ENCODE data around the gene RTP5.
"Not testable (repeated sequence)": the region's sequence is repeated elsewhere in the genome, so short reads cannot be mapped to it uniquely, and the experiment has no call there.

The RTP5 gene

GRCh38 chr2:241904011-241904718 lies 34.6 kb downstream of the RTP5 start:
- no peak for FAIRE-seq

DNA sequence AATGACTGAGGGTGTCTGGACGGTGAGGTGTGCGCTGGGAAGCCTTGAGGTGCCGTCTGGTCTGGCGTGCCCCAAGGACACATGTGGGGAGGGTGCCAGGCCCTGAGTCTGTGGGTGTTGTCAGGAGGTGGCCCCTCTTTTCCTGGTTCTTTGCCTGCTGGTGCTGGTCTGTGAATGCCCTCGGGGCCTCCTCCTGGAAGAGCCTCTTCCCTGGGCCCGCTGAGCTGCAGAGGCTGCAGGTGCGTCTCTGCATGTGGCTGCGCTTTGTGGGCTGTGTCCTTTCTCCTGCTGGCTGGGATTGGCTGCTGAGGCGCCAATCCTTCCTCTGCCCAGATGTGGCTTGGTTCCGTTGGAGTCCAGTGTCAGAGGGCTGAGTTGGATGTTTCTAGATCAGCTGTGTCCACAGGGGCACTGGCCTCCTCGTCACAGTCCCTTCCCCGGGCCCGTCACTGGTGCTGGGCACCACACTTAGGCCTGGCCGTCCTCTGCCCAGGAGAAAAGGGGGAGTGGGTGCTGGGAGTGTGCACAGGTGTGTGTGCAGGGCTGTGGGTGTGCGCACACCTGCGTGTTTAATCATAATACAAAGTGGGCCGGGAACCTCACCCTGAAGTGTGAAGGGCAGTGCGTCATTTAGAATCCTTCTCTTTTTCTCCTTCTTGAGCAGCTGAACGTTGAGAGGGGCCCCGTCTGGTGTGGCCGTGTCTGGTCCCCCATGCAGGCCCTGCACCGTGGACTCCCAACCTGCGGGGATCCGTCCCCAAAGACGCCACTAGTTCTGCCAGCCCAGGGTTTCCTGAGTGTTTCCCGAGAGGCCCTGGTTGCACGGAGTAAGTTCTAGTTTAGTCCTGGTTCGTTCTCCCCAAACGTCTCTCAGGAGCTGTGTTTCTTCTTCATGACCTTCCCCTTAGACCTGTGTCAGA lies 35.5 kb downstream of the RTP5 start:
- no peak for FAIRE-seq

- no peak for FAIRE-seq
Measured at GRCh38 chr2:241905716-241906377, 36.3 kb downstream of the RTP5 start.

- FAIRE-seq, result not testable (repeated sequence)
Measured at GRCh38 chr2:241906378-241906770, 36.8 kb downstream of the RTP5 start.

DNA sequence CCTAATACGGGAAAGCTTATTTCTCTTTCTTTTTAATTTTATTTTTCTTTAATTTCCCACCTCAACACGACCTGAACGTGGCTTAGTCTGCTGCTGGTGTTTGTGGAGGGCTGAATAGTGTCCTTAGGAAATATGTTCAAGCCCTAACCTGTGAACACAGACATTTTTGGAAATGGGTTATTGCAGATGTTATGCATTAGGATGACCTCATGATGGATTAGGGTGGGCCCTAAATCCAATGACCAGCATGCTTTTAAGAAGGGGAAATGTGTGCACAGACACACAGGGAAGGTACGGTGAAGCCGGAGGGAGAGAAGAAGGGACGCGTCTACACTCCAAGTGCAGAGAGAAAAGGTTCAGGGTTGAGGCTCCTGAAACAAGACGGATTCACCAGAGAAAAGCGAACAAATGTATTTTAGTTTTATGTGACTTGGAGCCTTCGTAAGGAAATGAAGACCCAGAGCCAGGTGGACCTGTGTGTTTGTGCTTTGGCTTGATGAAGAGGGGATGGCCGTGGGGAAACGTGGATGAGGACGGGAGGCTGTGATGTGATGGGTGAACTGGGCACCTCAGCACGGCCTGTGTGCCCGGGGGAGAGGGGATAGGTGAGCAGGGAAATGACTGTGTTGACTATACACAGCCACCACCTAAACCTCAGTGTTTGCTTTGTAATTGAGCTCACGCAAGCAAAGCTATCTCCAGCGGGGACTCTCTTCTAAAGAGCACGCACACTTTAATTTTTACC lies 37.5 kb downstream of the RTP5 start:
- no peak for FAIRE-seq

GRCh38 chr2:241907831-241908230 lies 38.3 kb downstream of the RTP5 start:
- FAIRE-seq, result not testable (repeated sequence)

- FAIRE-seq, result no peak
Measured at GRCh38 chr2:241908686-241909420, 39.3 kb downstream of the RTP5 start.

DNA sequence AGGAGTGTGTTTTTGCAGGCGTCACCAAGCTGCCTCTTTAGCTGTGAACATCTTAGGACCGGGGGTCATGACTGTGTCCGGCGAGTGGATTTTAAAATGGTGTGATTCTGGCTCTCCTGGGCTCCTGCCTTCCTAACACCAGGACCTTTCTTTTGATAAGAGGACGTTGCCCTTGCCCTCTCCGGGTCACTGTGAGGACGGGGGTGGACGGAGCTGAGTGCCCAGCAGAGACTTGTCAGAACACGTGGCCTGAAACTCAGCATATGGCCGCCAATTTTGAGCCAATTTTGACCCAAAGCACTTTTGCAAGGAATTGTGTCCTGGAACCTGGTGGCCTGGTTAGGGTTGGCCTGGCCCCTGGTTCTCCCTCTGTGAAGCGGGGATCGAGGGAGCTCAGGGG lies 40.2 kb downstream of the RTP5 start:
- no peak for FAIRE-seq

GRCh38 chr2:241910604-241911520 lies 41.3 kb downstream of the RTP5 start:
- FAIRE-seq, result no peak

GRCh38 chr2:241911551-241911950 lies 42.0 kb downstream of the RTP5 start:
- FAIRE-seq, result no peak

- FAIRE-seq, result no peak
Measured at GRCh38 chr2:241912021-241912555, 42.6 kb downstream of the RTP5 start.

DNA sequence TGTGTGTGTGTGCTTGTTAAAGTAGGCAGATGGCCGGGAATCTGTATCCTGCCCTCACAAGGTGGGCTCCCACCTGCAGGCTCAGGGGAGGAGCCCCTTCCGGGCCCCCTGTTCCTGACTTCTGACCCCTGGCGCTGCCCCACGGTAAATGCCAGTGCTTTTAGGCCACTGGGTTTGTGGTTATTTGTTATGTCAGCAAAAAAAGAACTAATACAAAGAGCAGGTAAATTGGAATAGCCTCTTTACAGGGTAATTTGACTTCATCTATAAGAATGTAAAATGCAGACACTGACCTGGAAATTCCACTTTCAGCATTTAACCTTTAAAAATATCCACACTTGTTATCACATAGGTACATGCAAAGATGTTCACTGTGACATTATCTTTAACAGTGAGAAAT lies 44.2 kb downstream of the RTP5 start:
- FAIRE-seq, result no peak

DNA sequence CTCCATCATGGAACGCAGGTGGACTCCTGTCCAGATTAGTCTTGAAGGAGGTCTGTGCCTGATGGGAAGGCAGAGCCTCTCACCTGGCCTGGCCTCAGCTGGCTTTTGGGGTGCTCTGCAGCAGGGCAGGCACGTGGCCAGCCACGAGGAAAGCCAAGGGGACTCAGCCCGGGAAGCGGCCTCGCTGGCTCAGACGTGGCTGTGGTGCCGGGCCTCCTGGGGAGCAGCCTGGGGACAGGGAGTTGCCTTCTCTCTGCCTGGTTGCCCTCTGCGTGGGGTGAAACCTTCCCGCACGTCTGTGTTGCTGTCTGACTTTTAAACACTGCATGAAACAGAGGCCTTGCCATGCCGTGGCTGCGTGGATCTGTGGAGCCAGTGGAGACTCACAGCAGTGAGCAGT lies 45.0 kb downstream of the RTP5 start:
- no peak for FAIRE-seq

DNA sequence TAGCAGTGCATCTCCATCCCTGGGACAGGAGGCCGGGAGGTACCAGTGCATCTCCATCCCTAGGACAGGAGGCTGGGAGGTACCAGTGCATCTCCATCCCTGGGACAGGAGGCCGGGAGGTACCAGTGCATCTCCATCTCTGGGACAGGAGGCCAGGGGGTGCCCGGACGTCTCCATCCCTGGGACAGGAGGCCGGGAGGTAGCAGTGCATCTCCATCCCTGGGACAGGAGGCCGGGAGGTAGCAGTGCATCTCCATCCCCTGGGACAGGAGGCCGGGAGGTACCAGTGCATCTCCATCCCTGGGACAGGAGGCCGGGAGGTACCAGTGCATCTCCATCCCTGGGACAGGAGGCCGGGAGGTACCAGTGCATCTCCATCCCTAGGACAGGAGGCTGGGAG lies 52.1 kb downstream of the RTP5 start:
- FAIRE-seq, result not testable (repeated sequence)

GRCh38 chr2:241922411-241922810 lies 52.9 kb downstream of the RTP5 start:
- no peak for FAIRE-seq

- not testable (repeated sequence) for FAIRE-seq
Measured at GRCh38 chr2:241922816-241923601, 53.5 kb downstream of the RTP5 start.
